HepG2 (cell line): ENCODE data around the gene ARL10. TPM values are rescaled to one million over a fixed set of nuclear protein-coding genes. Genes with fewer than 3 reads are reported as not detected.

Experiments used
- CEBPG ChIP-seq: IDR thresholded peaks from 2 replicates; pipeline ENCODE4 v1.6.1; 2016
- HDAC2 ChIP-seq: sonication (generic); formaldehyde crosslinking; IDR thresholded peaks from 2 replicates; pipeline ENCODE4 v1.4.0; 2020; ENCODE audit warnings: missing genetic modification reagents
- HDAC6 ChIP-seq: fragments of 200-600 bp; sonication (generic); IDR thresholded peaks from 2 replicates; pipeline ENCODE4 v1.7.0; 2017; ENCODE audit warnings: mild to moderate bottlenecking, antibody characterized with exemption, low read length, low read depth
- KDM1A ChIP-seq: IDR thresholded peaks from 2 replicates; pipeline ENCODE4 v1.6.1; 2016; ENCODE audit warnings: missing compliant biosample characterization
- NFKBIZ ChIP-seq: IDR thresholded peaks from 2 replicates; pipeline ENCODE4 v1.6.1; 2018; ENCODE audit warnings: missing genetic modification reagents, missing compliant biosample characterization
- RAD21 ChIP-seq: fragments of 450-650 bp; formaldehyde crosslinking; IDR thresholded peaks from 2 replicates; pipeline ENCODE4 v1.5.0; 2020; ENCODE audit warnings: mild to moderate bottlenecking
- RARG ChIP-seq: sonication (generic); formaldehyde crosslinking; IDR thresholded peaks from 2 replicates; pipeline ENCODE4 v1.4.0; 2020; ENCODE audit warnings: low read depth, mild to moderate bottlenecking, missing genetic modification reagents
- SAP130 ChIP-seq: IDR thresholded peaks from 2 replicates; pipeline ENCODE4 v1.6.1; 2016; ENCODE audit warnings: low read depth
- SMAD3 ChIP-seq: sonication (generic); formaldehyde crosslinking; IDR thresholded peaks from 2 replicates; pipeline ENCODE4 v1.4.0; 2020; ENCODE audit warnings: missing genetic modification reagents
- SMC3 ChIP-seq: IDR thresholded peaks from 2 replicates; pipeline ENCODE4 v1.6.1; 2011; ENCODE audit warnings: low read length, improper control_type of control experiment
- SOX5 ChIP-seq: IDR thresholded peaks from 2 replicates; pipeline ENCODE4 v1.6.1; 2016; ENCODE audit warnings: borderline replicate concordance
- SP2 ChIP-seq: sonication (generic); formaldehyde crosslinking; IDR thresholded peaks from 2 replicates; pipeline ENCODE4 v1.5.1; 2020; ENCODE audit warnings: mild to moderate bottlenecking, missing genetic modification reagents
- TCF12 ChIP-seq, 2 experiments: fragments of 450-650 bp in 1 of 2; sonication (generic) in 1 of 2; formaldehyde crosslinking in 1 of 2; IDR thresholded peaks; 2 replicates each; pipeline versions ENCODE4 v1.6.1 to v1.8.0; 2017 to 2022; ENCODE audit warnings: antibody characterized with exemption in 1 of 2, mild to moderate bottlenecking in 1 of 2, missing genetic modification reagents in 1 of 2, moderate library complexity in 1 of 2
- ZMYM3 ChIP-seq: sonication (generic); formaldehyde crosslinking; IDR thresholded peaks from 2 replicates; pipeline ENCODE4 v1.5.1; 2020; ENCODE audit warnings: mild to moderate bottlenecking, missing genetic modification reagents
- ZNF430 ChIP-seq: sonication (generic); formaldehyde crosslinking; IDR thresholded peaks from 2 replicates; pipeline ENCODE4 v1.9.0; 2021; ENCODE audit warnings: mild to moderate bottlenecking, missing genetic modification reagents
- ZNF530 ChIP-seq: sonication (generic); formaldehyde crosslinking; IDR thresholded peaks from 2 replicates; pipeline ENCODE4 v1.5.0; 2020; ENCODE audit warnings: low read depth, mild to moderate bottlenecking, missing genetic modification reagents
- ZNF562 ChIP-seq: sonication (generic); formaldehyde crosslinking; IDR thresholded peaks from 2 replicates; pipeline ENCODE4 v1.8.0; 2022; ENCODE audit warnings: missing genetic modification reagents, borderline replicate concordance
- ZNF652 ChIP-seq: IDR thresholded peaks from 2 replicates; pipeline ENCODE4 v1.6.1; 2016; ENCODE audit warnings: low read depth, borderline replicate concordance
- ZNF790 ChIP-seq: sonication (generic); formaldehyde crosslinking; IDR thresholded peaks from 2 replicates; pipeline ENCODE4 v1.8.0; 2022; ENCODE audit warnings: missing genetic modification reagents, mild to moderate bottlenecking, borderline replicate concordance
- ZNF850 ChIP-seq: sonication (generic); formaldehyde crosslinking; conservative IDR thresholded peaks from 2 replicates; pipeline ENCODE4 v1.9.0; 2021; ENCODE audit warnings: mild to moderate bottlenecking, missing genetic modification reagents
- ZSCAN25 ChIP-seq: sonication (generic); formaldehyde crosslinking; IDR thresholded peaks from 2 replicates; pipeline ENCODE4 v1.8.0; 2022; ENCODE audit warnings: mild to moderate bottlenecking, missing genetic modification reagents
- polyA plus RNA-seq, 8 experiments: library from polyadenylated mRNA; depleted of rRNA in 3 of 8; stranded (reverse) in 7 of 8; unstranded in 1 of 8; fragments of >200 nt; fragmentation: Illumina TruSeq in 4 of 8; extraction: Trizol in 4 of 8; gene quantifications; 2 replicates each; pipeline versions ENCODE4 v1.2.1 to v1.2.3, GENCODE V29; 2011 to 2016; ENCODE audit warnings: low read depth in 4 of 8, missing spikeins in 1 of 8, mixed read lengths in 1 of 8; ENCODE audit not compliant: insufficient read depth in 1 of 8
- total RNA-seq, 5 experiments: library from RNA; depleted of rRNA; stranded (reverse); fragments of >200 nt; fragmentation: Illumina TruSeq; extraction: Trizol; gene quantifications; 2 replicates each; pipeline ENCODE4 v1.2.3, GENCODE V29; 2016; ENCODE audit warnings: low read depth in 1 of 5
- TF ChIP-seq, protein P1 (sequence below): IDR thresholded peaks from 2 replicates; pipeline ENCODE4 v1.6.1; 2012; ENCODE audit warnings: low read length, improper control_type of control experiment
- TF ChIP-seq, protein P2 (sequence below): sonication (generic); formaldehyde crosslinking; IDR thresholded peaks from 2 replicates; pipeline ENCODE4 v1.8.1; 2022; ENCODE audit warnings: mild to moderate bottlenecking, missing genetic modification reagents
- TF ChIP-seq, protein P3 (sequence below): sonication (generic); formaldehyde crosslinking; IDR thresholded peaks from 2 replicates; pipeline ENCODE4 v1.4.0; 2020; ENCODE audit warnings: missing genetic modification reagents, mild to moderate bottlenecking, borderline replicate concordance
- TF ChIP-seq, protein P4 (sequence below): sonication (generic); formaldehyde crosslinking; IDR thresholded peaks from 2 replicates; pipeline ENCODE4 v1.4.0; 2020; ENCODE audit warnings: missing genetic modification reagents, low read depth, mild to moderate bottlenecking, borderline replicate concordance

ARL10 gene
- total and polyA plus RNA-seq, 2 of the 13 experiments (the other 11 are each of a cell fraction or from before 2014, with no cell fraction given) = 0.18 to 0.50 TPM

DNA sequence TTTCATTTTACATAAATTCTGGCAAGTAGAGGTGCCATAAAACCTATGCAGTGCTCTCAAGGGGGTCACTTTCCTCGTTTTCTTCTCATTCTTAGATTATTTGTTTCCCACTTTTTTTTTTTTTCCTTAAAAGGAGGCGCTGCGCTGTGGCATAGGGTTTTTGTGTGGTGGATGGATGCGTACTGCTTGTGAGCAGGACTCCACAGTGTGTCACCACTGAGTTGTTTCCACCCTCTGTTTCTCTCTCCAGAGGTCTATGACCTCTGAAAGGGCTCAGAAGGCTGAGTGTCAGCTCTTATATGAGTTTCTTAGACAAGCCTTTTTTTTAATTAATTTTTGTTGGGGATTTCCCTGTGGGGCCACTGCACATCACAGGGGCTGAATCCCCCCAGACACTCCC lies 64.7 kb downstream of the ARL10 start (continued):
- TF ChIP-seq ZNF562 (no peak), SMAD3 (0 out of 2 replicates have a peak, but pooled peaks have one; percentile 29), HDAC2 (CRISPR knock-in tag) (0 out of 2 replicates have a peak, but pooled peaks have one; percentile 14), ZNF430 (CRISPR knock-in tag) (no peak), ZMYM3 (CRISPR knock-in tag) (no peak), SP2 (CRISPR knock-in tag) (no peak), ZSCAN25 (CRISPR knock-in tag) (no peak), KDM1A (CRISPR knock-in tag) (no peak), ZNF652 (no peak), ZNF850 (no peak), RARG (CRISPR knock-in tag) (no peak), CEBPG (CRISPR knock-in tag) (no peak), TCF12 (IDR thresholded peaks at IDR 0.05) (no peak), TCF12 (CRISPR knock-in tag; IDR thresholded peaks at IDR 0.05) (no peak), SOX5 (no peak), RAD21 (CRISPR knock-in tag) (peak; percentile 23; the same call in 1 of the 2 replicates), SAP130 (CRISPR knock-in tag) (peak; percentile 26; the same call in 1 of the 2 replicates), ZNF530 (CRISPR knock-in tag) (no peak), SMC3 (peak; percentile 62; the same call in 1 of the 2 replicates), NFKBIZ (no peak), ZNF790 (CRISPR knock-in tag) (no peak), HDAC6 (no peak)
- TF ChIP-seq, protein P1, sequence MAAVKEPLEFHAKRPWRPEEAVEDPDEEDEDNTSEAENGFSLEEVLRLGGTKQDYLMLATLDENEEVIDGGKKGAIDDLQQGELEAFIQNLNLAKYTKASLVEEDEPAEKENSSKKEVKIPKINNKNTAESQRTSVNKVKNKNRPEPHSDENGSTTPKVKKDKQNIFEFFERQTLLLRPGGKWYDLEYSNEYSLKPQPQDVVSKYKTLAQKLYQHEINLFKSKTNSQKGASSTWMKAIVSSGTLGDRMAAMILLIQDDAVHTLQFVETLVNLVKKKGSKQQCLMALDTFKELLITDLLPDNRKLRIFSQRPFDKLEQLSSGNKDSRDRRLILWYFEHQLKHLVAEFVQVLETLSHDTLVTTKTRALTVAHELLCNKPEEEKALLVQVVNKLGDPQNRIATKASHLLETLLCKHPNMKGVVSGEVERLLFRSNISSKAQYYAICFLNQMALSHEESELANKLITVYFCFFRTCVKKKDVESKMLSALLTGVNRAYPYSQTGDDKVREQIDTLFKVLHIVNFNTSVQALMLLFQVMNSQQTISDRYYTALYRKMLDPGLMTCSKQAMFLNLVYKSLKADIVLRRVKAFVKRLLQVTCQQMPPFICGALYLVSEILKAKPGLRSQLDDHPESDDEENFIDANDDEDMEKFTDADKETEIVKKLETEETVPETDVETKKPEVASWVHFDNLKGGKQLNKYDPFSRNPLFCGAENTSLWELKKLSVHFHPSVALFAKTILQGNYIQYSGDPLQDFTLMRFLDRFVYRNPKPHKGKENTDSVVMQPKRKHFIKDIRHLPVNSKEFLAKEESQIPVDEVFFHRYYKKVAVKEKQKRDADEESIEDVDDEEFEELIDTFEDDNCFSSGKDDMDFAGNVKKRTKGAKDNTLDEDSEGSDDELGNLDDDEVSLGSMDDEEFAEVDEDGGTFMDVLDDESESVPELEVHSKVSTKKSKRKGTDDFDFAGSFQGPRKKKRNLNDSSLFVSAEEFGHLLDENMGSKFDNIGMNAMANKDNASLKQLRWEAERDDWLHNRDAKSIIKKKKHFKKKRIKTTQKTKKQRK = no peak
- TF ChIP-seq, protein P2, sequence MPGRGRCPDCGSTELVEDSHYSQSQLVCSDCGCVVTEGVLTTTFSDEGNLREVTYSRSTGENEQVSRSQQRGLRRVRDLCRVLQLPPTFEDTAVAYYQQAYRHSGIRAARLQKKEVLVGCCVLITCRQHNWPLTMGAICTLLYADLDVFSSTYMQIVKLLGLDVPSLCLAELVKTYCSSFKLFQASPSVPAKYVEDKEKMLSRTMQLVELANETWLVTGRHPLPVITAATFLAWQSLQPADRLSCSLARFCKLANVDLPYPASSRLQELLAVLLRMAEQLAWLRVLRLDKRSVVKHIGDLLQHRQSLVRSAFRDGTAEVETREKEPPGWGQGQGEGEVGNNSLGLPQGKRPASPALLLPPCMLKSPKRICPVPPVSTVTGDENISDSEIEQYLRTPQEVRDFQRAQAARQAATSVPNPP (CRISPR knock-in tag) = no peak
- TF ChIP-seq, protein P3, sequence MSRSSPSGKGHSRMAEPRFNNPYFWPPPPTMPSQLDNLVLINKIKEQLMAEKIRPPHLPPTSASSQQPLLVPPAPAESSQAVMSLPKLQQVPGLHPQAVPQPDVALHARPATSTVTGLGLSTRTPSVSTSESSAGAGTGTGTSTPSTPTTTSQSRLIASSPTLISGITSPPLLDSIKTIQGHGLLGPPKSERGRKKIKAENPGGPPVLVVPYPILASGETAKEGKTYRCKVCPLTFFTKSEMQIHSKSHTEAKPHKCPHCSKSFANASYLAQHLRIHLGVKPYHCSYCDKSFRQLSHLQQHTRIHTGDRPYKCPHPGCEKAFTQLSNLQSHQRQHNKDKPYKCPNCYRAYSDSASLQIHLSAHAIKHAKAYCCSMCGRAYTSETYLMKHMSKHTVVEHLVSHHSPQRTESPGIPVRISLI (CRISPR knock-in tag) = peak; percentile 66; the same call in 1 of the 2 replicates
- TF ChIP-seq, protein P4, sequence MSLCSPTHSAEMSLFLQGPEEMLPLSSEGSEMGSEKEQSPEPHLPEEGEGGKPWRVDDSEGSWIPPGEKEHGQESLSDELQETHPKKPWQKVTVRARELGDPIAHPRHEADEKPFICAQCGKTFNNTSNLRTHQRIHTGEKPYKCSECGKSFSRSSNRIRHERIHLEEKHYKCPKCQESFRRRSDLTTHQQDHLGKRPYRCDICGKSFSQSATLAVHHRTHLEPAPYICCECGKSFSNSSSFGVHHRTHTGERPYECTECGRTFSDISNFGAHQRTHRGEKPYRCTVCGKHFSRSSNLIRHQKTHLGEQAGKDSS (CRISPR knock-in tag) = no peak
